Ascending aorta (tissue), 2 donors: ENCODE measurements around the gene ARPC4. TPM values are rescaled to one million over a fixed set of nuclear protein-coding genes. Genes with fewer than 3 reads are reported as not detected.

Experiments used
- DNase-seq, 2 donors: peaks; one replicate each; pipeline ENCODE4 v3.0.0-alpha.2; 2019; ENCODE audit warnings: low spot score in 2 of 2
- H3K27ac ChIP-seq, 2 donors: fragments of 200-600 bp; sonication (generic); one replicate each; pipeline ENCODE4 v1.5.1; 2016 to 2017; ENCODE audit warnings: mild to moderate bottlenecking in 1 of 2
- H3K27me3 ChIP-seq: fragments of 200-600 bp; sonication (generic); one replicate; pipeline ENCODE4 v1.5.1; 2017
- H3K36me3 ChIP-seq, 2 donors: fragments of 200-600 bp; sonication (generic); one replicate each; pipeline ENCODE4 v1.5.1; 2016
- H3K4me1 ChIP-seq, 2 donors: fragments of 200-600 bp; sonication (generic); one replicate each; pipeline ENCODE4 v1.5.1; 2016 to 2017; ENCODE audit warnings: mild to moderate bottlenecking in 1 of 2
- H3K4me3 ChIP-seq, 2 donors: fragments of 200-600 bp; sonication (generic); one replicate each; pipeline ENCODE4 v1.5.1; 2016 to 2017; ENCODE audit warnings: mild to moderate bottlenecking in 1 of 2
- H3K9me3 ChIP-seq, 2 donors: fragments of 200-600 bp; sonication (generic); one replicate each; pipeline ENCODE4 v1.5.1; 2016
- CTCF ChIP-seq, 3 experiments: fragments of 200-600 bp in 2 of 3; fragments of 450-650 bp in 1 of 3; sonication (generic) in 2 of 3; IDR thresholded peaks; one replicate each; pipeline ENCODE4 v1.5.1; 2016 to 2019; ENCODE audit warnings: antibody characterized with exemption in 3 of 3, mild to moderate bottlenecking in 1 of 3, moderate library complexity in 1 of 3
- intact Hi-C: fragments of 100-400 bp; cut with DNase I; formaldehyde crosslinking; loops from one replicate; pipeline ENCODE4 v1.15.1; 2023
- total RNA-seq: library from RNA; depleted of rRNA; stranded (reverse); fragments of >200 nt; gene quantifications from one replicate; pipeline ENCODE4 v1.1.0, GENCODE V29; 2016

Gene ARPC4
- total RNA-seq, 1 donor from 2014 or later: 160 TPM

- peaks cover 46 to 68% of the 10 kb centered on the region in 2 donors for H3K36me3 ChIP-seq
- DNase-seq: no peak
- no peaks in the 10 kb centered on the region for H3K27me3 ChIP-seq
- no peak overlapping the region for H3K27ac ChIP-seq
- no peaks in the 10 kb centered on the region for H3K4me1 ChIP-seq
- no peak overlapping the region for H3K4me3 ChIP-seq
- no peaks in the 10 kb centered on the region for H3K9me3 ChIP-seq
- TF ChIP-seq CTCF (IDR thresholded peaks at IDR 0.05): no peak
- intact Hi-C loops: no loop called here
Measured at GRCh38 chr3:9781978-9782603, 10.8 kb upstream of the ARPC4 start.

GRCh38 chr3:9782770-9783169 is 10.1 kb upstream of the ARPC4 start:
- no peak overlapping the region for H3K4me3 ChIP-seq
- H3K27ac ChIP-seq: no peak overlapping the region
- peaks cover 49 to 75% of the 10 kb centered on the region in 2 donors for H3K36me3 ChIP-seq
- H3K27me3 ChIP-seq: no peaks in the 10 kb centered on the region
- intact Hi-C loops: no loop called here
- DNase-seq: no peak
- no peaks in the 10 kb centered on the region for H3K9me3 ChIP-seq
- H3K4me1 ChIP-seq: no peaks in the 10 kb centered on the region
- no peak for TF ChIP-seq CTCF (IDR thresholded peaks at IDR 0.05)

- no peak overlapping the region for H3K4me3 ChIP-seq
- no peak for DNase-seq
- H3K27me3 ChIP-seq: no peaks in the 10 kb centered on the region
- intact Hi-C loops: no loop called here
- no peaks in the 10 kb centered on the region for H3K4me1 ChIP-seq
- H3K36me3 ChIP-seq: peaks cover 52 to 80% of the 10 kb centered on the region in 2 donors
- no peaks in the 10 kb centered on the region for H3K9me3 ChIP-seq
- no peak for TF ChIP-seq CTCF (IDR thresholded peaks at IDR 0.05)
- H3K27ac ChIP-seq: no peak overlapping the region
Measured at GRCh38 chr3:9783954-9784353, 8.9 kb upstream of the ARPC4 start.

GRCh38 chr3:9784965-9785364 is 7.9 kb upstream of the ARPC4 start:
- H3K36me3 ChIP-seq: peaks cover 58 to 85% of the 10 kb centered on the region in 2 donors

GRCh38 chr3:9785602-9786001 is 7.3 kb upstream of the ARPC4 start:
- no peak overlapping the region for H3K4me3 ChIP-seq
- H3K9me3 ChIP-seq: no peaks in the 10 kb centered on the region
- DNase-seq: no peak
- H3K36me3 ChIP-seq: peaks cover 52 to 82% of the 10 kb centered on the region in 2 donors
- intact Hi-C loops: no loop called here
- H3K4me1 ChIP-seq: no peaks in the 10 kb centered on the region
- H3K27me3 ChIP-seq: no peaks in the 10 kb centered on the region
- TF ChIP-seq CTCF (IDR thresholded peaks at IDR 0.05): no peak
- H3K27ac ChIP-seq: no peak overlapping the region

More at GRCh38 chr3:9784965-9785364, 7.9 kb upstream of the ARPC4 start:
- DNase-seq: no peak
- intact Hi-C loops: no loop called here
- no peak for TF ChIP-seq CTCF (IDR thresholded peaks at IDR 0.05)
- H3K4me3 ChIP-seq: no peak overlapping the region
- H3K27me3 ChIP-seq: no peaks in the 10 kb centered on the region
- no peak overlapping the region for H3K27ac ChIP-seq
- no peaks in the 10 kb centered on the region for H3K4me1 ChIP-seq
- no peaks in the 10 kb centered on the region for H3K9me3 ChIP-seq
